ENCODE measurements around the gene KLHL24. TPM values are rescaled to one million over a fixed set of nuclear protein-coding genes. Genes with fewer than 3 reads are reported as not detected.
"Not testable (repeated sequence)": the region's sequence is repeated elsewhere in the genome, so short reads cannot be mapped to it uniquely, and the experiment has no call there.

Gene KLHL24, protein sequence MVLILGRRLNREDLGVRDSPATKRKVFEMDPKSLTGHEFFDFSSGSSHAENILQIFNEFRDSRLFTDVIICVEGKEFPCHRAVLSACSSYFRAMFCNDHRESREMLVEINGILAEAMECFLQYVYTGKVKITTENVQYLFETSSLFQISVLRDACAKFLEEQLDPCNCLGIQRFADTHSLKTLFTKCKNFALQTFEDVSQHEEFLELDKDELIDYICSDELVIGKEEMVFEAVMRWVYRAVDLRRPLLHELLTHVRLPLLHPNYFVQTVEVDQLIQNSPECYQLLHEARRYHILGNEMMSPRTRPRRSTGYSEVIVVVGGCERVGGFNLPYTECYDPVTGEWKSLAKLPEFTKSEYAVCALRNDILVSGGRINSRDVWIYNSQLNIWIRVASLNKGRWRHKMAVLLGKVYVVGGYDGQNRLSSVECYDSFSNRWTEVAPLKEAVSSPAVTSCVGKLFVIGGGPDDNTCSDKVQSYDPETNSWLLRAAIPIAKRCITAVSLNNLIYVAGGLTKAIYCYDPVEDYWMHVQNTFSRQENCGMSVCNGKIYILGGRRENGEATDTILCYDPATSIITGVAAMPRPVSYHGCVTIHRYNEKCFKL
- total RNA-seq (100 to 1,000 TPM; 105 to 179 (median 160) TPM), polyA plus RNA-seq (44.4 TPM)
- long read RNA-seq, donor 1, full-length matches to known transcripts = 68 of 155 reads
- long read RNA-seq, donor 1, partial matches to known transcripts = 11 of 155 reads
- long read RNA-seq, donor 1, other reads (novel, unspliced or antisense) = 76 of 155 reads
- long read RNA-seq, donor 2, full-length matches to known transcripts = 26 of 53 reads
- long read RNA-seq, donor 2, partial matches to known transcripts = 2 of 53 reads
- long read RNA-seq, donor 2, other reads (novel, unspliced or antisense) = 25 of 53 reads
- long read RNA-seq, donor 3, full-length matches to known transcripts = 80 of 170 reads
- long read RNA-seq, donor 3, partial matches to known transcripts = 12 of 170 reads
- long read RNA-seq, donor 3, other reads (novel, unspliced or antisense) = 78 of 170 reads
- long read RNA-seq, donor 4, full-length matches to known transcripts = 34 of 78 reads
- long read RNA-seq, donor 4, partial matches to known transcripts = 19 of 78 reads
- long read RNA-seq, donor 4, other reads (novel, unspliced or antisense) = 25 of 78 reads

DNA sequence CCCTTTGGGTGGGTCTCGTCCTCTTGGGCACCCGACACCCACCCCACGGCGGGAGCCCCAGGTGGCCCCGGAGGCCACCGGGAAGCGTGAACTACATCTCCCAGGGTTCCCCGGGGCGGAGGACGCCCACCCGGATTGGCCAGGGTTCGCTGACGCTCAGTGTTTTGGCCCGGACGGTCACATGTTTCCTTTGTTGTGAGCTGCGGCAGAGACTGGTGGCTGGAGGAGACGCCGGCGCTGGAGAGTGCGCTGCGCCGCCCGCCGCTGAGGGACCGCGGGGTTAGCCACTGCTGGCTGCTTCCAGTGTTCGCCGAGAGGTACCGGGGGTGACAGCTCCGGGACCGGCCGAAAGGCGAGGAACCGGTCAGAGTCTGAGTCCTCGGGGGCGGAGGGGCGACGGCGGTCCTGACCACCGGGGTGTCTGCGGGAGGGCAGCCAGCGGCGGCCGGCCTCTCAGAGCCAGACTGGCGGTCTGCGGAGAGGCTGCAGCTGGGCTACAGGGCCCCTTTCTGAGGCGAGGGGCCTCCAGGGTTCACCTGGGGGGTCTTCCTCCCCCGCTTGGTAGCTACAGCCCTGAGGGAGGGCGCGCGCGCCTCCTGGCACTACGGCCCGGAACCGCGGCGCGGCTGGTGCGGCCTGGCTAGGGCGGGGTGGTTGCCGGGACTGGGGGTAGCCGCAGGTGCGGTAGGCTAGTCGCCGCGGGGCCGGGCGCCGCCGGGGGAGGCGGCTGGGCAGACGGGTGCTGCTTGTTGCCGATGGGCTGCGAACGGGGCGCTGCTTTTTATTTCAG lies at the start of gene KLHL24:
Gene KLHL24 (plus strand): TSS at position 193 of the 790 bp plus-strand sequence. CDS start 14,734 bp downstream, outside the sequence.
- peak; percentile 95 for ATAC-seq
- under 1% methylated on average over 76 of the region's 76 CpGs for WGBS
- Histone ChIP-seq H3K27me3 (ENCODE audit: control insufficient read depth, insufficient read depth) (no peaks in the 10 kb centered on the region), H3K4me3 (ENCODE audit: low read length) (peak within 1 kb of the TSS; percentile 90), H3K4me1 (ENCODE audit: control insufficient read depth, insufficient read depth, low read length) (peaks cover 2% of the 10 kb centered on the region), H3K9me3 (ENCODE audit: control insufficient read depth, low read length) (no peaks in the 10 kb centered on the region), H3K27ac (ENCODE audit: low read length) (peak within 1 kb of the TSS; percentile 93)
- DNase-seq = peak; percentile 92 to 97 (median 96)
- intact Hi-C loops (cut with DNase I) = no loop called here

DNA sequence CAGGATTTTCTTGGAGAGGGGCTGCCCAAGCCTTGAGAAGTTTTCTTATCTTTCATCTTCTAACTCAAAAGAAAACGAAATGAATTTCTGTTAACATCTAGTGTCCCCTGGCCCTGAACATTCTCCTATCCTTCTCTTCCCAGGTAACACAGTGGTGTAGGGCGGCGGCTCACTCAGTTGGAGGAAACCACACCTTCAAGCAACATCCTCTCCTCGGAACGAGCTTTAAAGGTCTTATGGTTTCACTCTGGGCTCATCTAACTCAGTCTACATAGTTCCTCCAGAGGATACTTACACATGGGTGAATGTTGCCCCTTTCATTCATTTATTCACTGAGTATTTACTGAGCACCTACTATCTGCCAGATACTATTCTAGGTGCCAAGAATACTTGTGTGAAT lies 48.9 kb upstream of the KLHL24 start:
- Histone ChIP-seq H3K9me3 (ENCODE audit: control insufficient read depth, low read length) (no peaks in the 10 kb centered on the region), H3K27ac (ENCODE audit: low read length) (no peak overlapping the region), H3K4me3 (ENCODE audit: low read length) (no peak overlapping the region), H3K27me3 (ENCODE audit: control insufficient read depth, insufficient read depth) (no peaks in the 10 kb centered on the region), H3K4me1 (ENCODE audit: control insufficient read depth, insufficient read depth, low read length) (peaks cover 8% of the 10 kb centered on the region)
- no peak for ATAC-seq
- 72% methylated on average over 5 of the region's 5 CpGs for WGBS
- intact Hi-C loops (cut with DNase I) = loop anchor here in 1 of 4 donors (10.0 kb wide), 1 partner anchor 122 kb away; no protein-coding TSS in a partner anchor
- no peak for DNase-seq

DNA sequence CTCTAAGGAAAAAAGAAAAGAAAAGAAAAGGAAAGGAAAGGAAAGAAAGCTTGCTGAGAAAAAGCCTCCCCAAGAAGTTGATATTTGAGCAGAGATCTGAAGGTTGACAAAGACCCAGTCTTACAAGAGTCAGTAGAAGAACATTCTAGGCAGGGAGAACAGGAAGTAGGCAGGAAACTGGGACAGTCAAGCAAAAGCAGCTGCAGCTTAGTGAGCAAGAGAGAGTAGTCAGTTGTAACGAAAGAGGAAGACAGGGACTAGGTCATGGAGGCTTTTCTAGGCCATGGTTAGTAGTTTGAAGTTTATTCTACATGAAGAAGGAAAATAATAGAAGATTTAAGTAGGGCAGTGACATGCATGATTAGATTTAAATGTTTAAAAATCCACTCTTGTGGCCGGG lies 48.1 kb upstream of the KLHL24 start:
- no peak for ATAC-seq
- DNase-seq = no peak
- Histone ChIP-seq H3K4me3 (ENCODE audit: low read length) (no peak overlapping the region), H3K4me1 (ENCODE audit: control insufficient read depth, insufficient read depth, low read length) (peaks cover 8% of the 10 kb centered on the region), H3K27me3 (ENCODE audit: control insufficient read depth, insufficient read depth) (no peaks in the 10 kb centered on the region), H3K9me3 (ENCODE audit: control insufficient read depth, low read length) (no peaks in the 10 kb centered on the region), H3K27ac (ENCODE audit: low read length) (no peak overlapping the region)
- 64% methylated on average over 2 of the region's 2 CpGs for WGBS
- intact Hi-C loops (cut with DNase I) = loop anchor here in 1 of 4 donors (10.0 kb wide), 1 partner anchor 123 kb away; no protein-coding TSS in a partner anchor

DNA sequence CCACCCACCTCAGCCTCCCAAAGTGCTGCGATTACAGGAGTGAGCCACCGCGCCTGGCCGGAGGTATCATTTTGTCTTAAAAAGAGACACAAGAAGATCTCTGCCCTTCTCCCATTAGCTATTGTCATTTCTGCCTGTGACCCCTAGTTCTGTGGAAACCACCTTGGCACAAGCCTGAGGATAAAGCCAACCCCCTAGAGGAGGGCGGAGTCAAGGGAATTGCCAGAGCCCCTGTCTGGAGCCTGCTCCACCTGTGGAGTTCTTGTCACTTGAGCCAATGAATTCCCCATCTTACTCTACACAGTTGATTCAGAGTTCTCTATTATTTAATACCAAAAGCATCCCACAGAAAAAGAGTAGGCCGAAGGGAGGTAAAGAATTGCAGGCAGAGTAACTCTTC lies 45.0 kb upstream of the KLHL24 start:
- intact Hi-C loops (cut with DNase I) = no loop called here
- no peaks in the 10 kb centered on the region for H3K27me3 ChIP-seq (ENCODE audit: control insufficient read depth, insufficient read depth)
- ATAC-seq (no peak), DNase-seq (no peak)
- no peak overlapping the region for H3K27ac ChIP-seq (ENCODE audit: low read length)
- no peak overlapping the region for H3K4me3 ChIP-seq (ENCODE audit: low read length)
- no peaks in the 10 kb centered on the region for H3K9me3 ChIP-seq (ENCODE audit: control insufficient read depth, low read length)
- WGBS = 97% methylated on average over 6 of the region's 6 CpGs
- no peaks in the 10 kb centered on the region for H3K4me1 ChIP-seq (ENCODE audit: control insufficient read depth, insufficient read depth, low read length)

DNA sequence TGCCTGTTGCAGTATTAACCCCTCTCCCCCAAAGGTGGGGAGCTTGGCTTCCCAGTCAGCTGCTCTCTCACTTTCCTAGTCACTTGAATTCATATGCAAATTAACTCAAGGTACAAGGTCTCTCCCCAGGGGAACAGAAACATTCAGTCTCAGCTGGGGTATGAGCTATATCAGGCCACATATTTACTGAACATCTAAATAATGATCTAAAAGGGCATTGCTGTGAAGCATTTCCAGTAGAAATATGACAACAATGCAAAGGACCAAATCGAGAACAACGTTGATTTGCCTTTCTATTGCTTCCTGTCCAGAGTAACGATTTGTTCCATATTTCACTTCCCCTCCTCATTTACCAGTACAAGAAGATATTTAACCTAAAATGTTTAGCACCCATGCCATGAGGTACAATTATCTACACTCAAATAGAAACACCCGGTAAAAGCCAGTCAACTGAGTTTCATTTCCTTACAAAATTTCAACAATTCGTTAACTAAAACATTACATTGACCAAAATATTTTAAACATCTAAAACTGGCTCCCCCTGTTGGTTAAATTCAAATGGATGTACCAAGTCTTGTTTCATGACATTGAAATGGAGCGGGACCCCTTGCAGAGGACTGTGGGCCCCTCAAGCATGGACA lies 43.4 kb upstream of the KLHL24 start:
- ATAC-seq = no peak
- intact Hi-C loops (cut with DNase I) = no loop called here
- WGBS = 55% methylated on average over 6 of the region's 6 CpGs

DNA sequence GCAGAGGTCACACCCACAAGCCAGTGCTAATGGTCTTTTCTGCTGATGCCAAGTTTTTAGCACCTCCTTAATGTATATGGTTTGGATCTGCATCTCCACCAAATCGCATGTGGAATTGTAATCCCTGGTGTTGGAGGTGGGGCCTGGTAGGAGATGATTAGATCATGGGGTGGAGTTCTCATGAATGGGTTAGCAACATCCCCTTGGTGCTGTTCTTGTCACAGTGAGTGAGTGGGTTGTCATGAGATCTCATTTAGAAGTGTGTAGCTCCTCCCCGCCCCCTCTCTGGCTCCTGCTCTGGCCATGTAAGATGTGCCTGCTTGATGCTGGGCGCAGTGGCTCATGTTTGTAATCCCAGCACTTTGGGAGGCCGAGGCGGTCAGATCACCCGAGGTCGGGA lies 42.6 kb upstream of the KLHL24 start:
- intact Hi-C loops (cut with DNase I) = no loop called here
- H3K27ac ChIP-seq (ENCODE audit: low read length) = no peak overlapping the region
- no peaks in the 10 kb centered on the region for H3K27me3 ChIP-seq (ENCODE audit: control insufficient read depth, insufficient read depth)
- no peaks in the 10 kb centered on the region for H3K9me3 ChIP-seq (ENCODE audit: control insufficient read depth, low read length)
- no peak overlapping the region for H3K4me3 ChIP-seq (ENCODE audit: low read length)
- DNase-seq (no peak), ATAC-seq (no peak)
- 96% methylated on average over 7 of the region's 7 CpGs for WGBS
- no peaks in the 10 kb centered on the region for H3K4me1 ChIP-seq (ENCODE audit: control insufficient read depth, insufficient read depth, low read length)

More for the DNA sequence above, 43.4 kb upstream of the KLHL24 start:
- DNase-seq = no peak
- Histone ChIP-seq H3K9me3 (ENCODE audit: control insufficient read depth, low read length) (no peaks in the 10 kb centered on the region), H3K27ac (ENCODE audit: low read length) (no peak overlapping the region), H3K4me3 (ENCODE audit: low read length) (no peak overlapping the region), H3K4me1 (ENCODE audit: control insufficient read depth, insufficient read depth, low read length) (no peaks in the 10 kb centered on the region), H3K27me3 (ENCODE audit: control insufficient read depth, insufficient read depth) (no peaks in the 10 kb centered on the region)

DNA sequence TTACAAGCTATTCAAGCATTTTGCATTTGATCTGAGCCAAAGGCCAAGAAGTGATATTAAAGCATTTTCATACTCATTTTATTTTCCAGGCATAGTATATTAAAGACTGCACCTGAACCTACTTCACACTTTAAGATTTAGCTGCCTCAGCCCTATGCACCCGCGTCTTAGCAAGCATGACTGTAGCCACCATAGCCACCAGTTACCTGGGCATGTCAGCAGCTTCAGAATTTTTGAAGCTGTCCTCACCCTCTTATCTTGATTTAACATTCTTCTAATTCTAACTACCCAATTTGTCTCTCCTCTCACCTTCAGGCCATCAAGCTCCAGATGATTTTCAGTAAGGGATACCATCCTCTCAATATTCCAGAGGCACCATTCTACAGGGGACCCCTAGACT lies 40.8 kb upstream of the KLHL24 start:
- Histone ChIP-seq H3K9me3 (ENCODE audit: control insufficient read depth, low read length) (peaks cover 3% of the 10 kb centered on the region), H3K27ac (ENCODE audit: low read length) (no peak overlapping the region), H3K4me1 (ENCODE audit: control insufficient read depth, insufficient read depth, low read length) (no peaks in the 10 kb centered on the region), H3K4me3 (ENCODE audit: low read length) (no peak overlapping the region), H3K27me3 (ENCODE audit: control insufficient read depth, insufficient read depth) (no peaks in the 10 kb centered on the region)
- ATAC-seq (no peak), DNase-seq (no peak)
- 97% methylated on average over 2 of the region's 2 CpGs for WGBS
- intact Hi-C loops (cut with DNase I) = no loop called here

DNA sequence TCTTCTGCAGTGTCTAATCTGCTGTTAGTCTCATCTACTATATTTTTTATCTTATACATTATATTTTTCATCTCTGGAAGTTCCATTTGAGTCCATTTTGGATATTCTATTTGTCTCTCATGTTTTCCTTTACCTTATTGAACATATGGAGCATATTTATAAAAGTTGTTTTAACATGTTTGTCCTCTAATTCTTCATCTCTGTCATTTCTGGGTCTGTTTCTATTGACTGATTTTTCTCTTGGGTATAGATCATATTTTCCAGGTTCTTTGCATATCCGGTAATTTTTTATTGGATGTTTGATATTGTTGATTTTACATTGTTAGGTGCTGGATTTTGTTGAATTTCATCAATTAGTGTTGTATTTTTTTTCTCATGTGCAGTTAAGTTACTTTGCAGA lies 37.5 kb upstream of the KLHL24 start:
- DNase-seq = no peak
- WGBS = 82% methylated on average over 1 of the region's 1 CpG
- Histone ChIP-seq H3K27ac (ENCODE audit: low read length) (no peak overlapping the region), H3K4me1 (ENCODE audit: control insufficient read depth, insufficient read depth, low read length) (no peaks in the 10 kb centered on the region), H3K9me3 (ENCODE audit: control insufficient read depth, low read length) (peaks cover 3% of the 10 kb centered on the region), H3K27me3 (ENCODE audit: control insufficient read depth, insufficient read depth) (no peaks in the 10 kb centered on the region), H3K4me3 (ENCODE audit: low read length) (no peak overlapping the region)
- intact Hi-C loops (cut with DNase I) = no loop called here
- ATAC-seq = no peak

DNA sequence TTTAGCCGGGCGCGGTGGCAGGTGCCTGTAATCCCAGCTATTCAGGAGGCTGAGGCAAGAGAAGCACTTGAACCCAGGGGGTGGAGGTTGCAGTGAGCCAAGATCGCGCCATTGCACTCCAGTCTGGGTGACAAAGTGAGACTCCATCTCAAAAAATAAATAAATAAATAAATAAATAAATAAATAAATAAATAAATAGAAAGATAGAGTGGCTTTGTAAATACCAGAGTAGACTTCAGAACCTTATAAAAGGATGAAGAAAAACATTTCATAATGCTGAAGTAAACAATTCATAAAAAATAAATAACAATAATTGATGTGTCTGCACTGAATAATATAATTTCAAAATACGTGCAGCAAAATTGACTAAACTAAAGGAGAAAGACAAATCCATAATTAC lies 24.1 kb upstream of the KLHL24 start:
- ATAC-seq; H3K27ac ChIP-seq (ENCODE audit: low read length); DNase-seq; intact Hi-C loops (cut with DNase I); H3K4me3 ChIP-seq (ENCODE audit: low read length); H3K27me3 ChIP-seq (ENCODE audit: control insufficient read depth, insufficient read depth); H3K9me3 ChIP-seq (ENCODE audit: control insufficient read depth, low read length); H3K4me1 ChIP-seq (ENCODE audit: control insufficient read depth, insufficient read depth, low read length): not testable (repeated sequence)
- 97% methylated on average over 6 of the region's 6 CpGs for WGBS

All from right cardiac atrium (tissue), 5 donors.